GM12874 (cell line): ENCODE measurements around the gene PLEKHD1.

ENCODE experiments used
- CTCF ChIP-seq: IDR thresholded peaks from 2 replicates; pipeline ENCODE4 v1.5.1; 2011; ENCODE audit warnings: low read depth, mild to moderate bottlenecking, control low read depth, low read length, moderate library complexity; ENCODE audit not compliant: insufficient read depth

Gene PLEKHD1

GRCh38 chr14:69525896-69526295 lies 41.4 kb downstream of the PLEKHD1 start:
- TF ChIP-seq CTCF: no peak

GRCh38 chr14:69527635-69528034 lies 43.1 kb downstream of the PLEKHD1 start:
- TF ChIP-seq CTCF: no peak

- no peak for TF ChIP-seq CTCF
Measured at GRCh38 chr14:69528143-69528542, 43.6 kb downstream of the PLEKHD1 start.

GRCh38 chr14:69528930-69529329 lies 44.4 kb downstream of the PLEKHD1 start:
- no peak for TF ChIP-seq CTCF

- no peak for TF ChIP-seq CTCF
Measured at GRCh38 chr14:69529563-69529962, 45.0 kb downstream of the PLEKHD1 start.

GRCh38 chr14:69530095-69530494 lies 45.6 kb downstream of the PLEKHD1 start:
- TF ChIP-seq CTCF: no peak

GRCh38 chr14:69531135-69531534 lies 46.6 kb downstream of the PLEKHD1 start:
- TF ChIP-seq CTCF: no peak
